GM19238 (cell line): Measurements from ENCODE around the gene PDZRN3.

Experiments used
- DNase-seq: peaks from one replicate; pipeline ENCODE4 v3.0.0; 2011; ENCODE audit warnings: low spot score; ENCODE audit not compliant: insufficient read length

Gene PDZRN3

DNA sequence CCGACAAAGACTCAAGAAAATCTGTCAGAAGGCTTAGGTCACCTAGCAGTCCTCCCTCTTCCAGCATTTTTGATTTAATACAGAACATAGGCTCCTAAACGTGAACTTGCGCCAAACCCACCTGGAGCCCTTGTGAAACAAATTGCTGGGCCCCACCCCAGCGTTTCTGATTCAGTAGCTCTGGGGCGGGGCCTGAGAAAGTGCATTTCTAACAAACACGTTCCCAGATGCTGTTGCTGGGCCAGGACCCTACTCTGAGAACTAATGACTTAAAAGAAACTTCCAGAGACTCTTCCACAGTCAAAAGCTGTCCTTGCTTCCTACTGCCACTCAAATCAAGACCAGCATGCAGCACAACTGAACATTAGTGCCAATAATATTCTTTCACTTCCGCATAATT is 198.1 kb downstream of the PDZRN3 start:
- no peak for DNase-seq

DNA sequence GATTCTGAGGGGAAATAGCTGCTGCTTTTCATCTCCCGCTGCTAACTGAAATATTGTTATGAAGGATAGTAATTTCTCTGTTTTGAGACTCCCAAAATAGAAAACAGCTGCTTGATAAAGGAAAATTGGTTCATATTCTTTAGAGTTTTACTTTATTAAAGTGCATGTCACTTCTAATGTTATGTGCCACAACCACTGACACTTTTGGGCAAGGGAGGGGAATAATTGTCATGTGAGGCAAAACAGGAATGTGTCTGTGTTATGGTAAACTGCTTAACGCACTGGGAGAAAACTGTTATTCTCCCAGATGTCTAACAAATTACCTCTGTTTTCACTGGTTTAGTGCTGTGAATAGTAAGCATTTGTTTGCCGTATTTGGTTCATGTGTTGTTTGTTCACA is 201.6 kb downstream of the PDZRN3 start:
- DNase-seq, result no peak

DNA sequence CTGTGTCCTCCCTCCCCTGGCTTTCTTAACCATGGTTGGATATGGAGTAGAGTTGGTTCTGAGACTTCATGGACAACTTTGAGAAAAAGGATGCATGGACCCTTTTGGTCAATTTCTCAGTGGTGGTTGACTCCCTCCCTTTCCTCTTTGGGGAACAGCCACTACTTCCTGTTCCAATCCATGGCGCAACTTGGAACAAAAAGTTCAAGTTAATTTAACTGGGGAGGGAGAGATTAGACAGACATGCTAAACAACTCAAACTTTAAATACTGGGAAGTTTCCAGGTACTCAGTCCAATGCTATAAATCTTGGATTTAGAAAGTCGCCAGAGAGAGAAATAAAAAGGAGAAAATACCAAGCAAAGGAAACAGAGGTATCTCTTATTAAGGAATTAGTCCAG is 202.2 kb downstream of the PDZRN3 start:
- no peak for DNase-seq

DNA sequence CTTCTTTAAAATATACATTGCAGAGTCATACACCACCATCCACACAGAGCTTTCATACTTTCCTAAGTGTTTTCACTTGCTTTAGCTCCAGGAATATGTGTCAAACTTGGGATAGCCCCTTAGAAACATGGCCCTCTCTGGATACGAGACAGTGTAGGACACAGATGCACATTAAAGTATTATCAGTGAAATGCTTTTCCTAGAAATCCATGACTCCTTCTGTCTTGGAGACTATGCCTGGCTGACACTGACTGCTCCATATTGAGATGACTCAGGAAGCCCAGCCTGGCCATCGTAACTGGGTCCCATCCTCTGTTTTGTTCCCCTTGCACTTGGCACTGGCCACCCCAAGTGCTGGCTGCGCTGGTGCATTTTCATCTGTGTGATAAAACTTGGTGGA is 204.8 kb downstream of the PDZRN3 start:
- DNase-seq, result no peak

DNA sequence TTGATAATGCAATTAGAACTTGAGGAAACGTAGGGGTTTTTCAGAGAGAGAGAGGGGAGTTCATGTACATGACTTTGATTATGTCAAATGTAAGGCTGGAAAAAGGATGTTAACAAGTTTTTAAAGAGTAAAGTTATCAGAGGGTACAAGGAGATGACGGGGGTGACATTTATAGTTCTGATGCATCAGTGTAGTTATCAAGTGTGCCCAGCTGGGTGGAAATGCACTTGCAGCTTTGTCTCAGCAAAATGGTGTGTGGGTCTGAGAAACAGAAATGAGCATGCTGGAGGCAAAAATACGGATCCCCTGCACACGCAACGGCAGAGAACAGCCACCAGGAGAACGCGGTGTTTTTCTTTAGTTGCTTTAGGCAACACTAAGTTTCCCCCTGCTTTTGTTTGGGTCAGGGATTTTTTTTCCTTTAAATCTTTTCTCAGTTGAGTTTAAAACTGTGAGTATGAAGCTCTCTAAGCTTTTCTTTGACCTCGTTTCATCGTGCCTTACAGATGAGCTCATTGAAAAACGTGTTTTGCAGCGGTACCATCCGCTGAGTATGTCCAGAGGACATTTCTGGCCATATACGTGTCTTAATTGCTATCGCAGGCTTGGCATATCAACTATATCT is 205.4 kb downstream of the PDZRN3 start:
- no peak for DNase-seq

DNA sequence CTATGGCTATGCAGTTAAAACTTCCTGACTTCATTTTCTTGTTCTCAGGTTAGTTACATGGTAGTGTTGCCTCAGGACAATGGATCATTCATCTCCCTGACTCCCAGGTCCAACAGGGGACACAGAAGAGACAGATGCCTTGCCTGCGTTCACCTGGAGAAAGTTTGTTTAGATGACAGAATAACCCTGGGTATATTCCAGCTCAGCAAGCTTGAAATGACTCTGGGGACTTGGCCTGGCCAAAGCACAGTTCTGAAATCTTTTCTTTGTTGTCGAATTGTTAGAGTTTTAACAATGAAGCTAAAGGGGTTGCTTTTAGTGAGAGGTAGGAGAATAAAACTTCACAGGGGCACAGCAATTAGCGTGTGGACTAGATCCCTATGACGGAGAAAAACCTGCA is 206.1 kb downstream of the PDZRN3 start:
- DNase-seq, result no peak

DNA sequence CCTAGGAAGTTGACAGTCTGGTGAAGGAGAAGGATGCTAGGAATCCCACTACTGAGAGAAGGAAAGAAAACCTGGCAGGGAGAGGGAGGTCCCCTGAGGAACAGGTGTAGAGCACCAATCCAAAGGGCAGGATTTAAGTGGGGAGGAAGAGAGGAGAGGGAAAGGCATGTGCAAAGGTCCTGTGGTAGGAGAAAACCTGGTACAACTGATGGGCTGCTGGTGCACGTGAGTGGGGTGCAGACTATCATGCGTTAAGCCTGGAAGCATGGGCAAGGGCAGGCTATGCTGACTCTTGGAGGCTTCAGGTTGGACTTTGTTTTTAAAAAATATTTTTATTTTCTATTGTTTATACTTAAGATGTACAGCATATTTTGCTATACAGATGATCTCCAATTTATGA is 209.6 kb downstream of the PDZRN3 start:
- DNase-seq, result no peak

DNA sequence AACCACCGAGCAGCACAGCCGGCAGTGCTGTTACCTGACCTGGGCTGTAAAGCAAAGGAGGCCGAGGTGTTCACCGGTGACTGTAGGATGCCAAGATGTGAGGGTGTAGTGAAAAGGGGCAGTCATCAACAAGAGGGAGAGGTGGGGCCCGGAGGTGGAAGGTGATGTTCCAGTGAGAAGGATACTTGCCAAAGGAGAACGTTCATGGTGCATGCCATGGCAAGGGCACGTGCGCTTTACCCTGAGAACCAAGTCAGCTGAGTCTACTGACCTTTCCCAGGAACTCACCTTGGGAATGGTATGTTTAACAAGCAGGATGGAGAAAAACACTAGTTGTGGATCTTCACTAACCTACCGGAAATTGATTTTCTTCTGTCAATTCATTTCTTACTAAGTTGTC is 211.1 kb downstream of the PDZRN3 start:
- no peak for DNase-seq

DNA sequence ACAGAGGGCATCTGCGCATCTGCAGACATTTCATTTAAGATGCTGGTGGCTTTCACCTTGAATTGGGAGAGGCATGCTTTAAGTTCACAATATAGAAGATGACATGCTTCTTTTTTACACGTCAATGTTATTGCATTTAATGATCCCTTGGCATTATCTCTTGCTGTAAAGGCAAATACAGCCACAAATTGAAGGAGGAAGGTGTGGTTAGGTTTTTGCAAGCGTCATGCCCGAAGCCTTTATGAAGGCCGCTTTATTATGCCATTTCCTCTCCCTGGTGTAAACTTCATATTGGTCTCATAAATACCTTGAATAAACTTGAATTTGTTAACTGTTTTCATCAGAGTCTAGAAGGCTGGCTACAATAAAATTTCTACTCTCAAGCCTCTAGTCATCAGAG is 212.7 kb downstream of the PDZRN3 start:
- no peak for DNase-seq

DNA sequence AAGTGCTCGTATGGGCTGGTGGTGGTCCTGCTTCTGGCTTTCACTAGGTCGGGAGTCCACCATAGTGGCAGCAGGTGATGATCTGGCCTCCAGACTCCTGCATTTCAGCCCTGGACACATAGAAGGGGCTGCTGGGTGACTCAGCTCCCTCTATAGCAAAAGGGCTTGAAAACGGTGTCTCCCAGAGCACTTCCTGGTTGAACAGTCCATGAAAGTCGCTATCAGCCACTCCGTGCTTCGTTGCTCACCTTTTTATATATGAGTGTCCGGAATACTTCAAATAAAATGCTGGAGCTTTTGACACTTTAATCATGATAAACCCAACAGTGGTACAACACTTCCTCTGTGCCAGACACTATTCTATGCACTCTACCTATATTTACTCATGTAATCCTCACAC is 213.2 kb downstream of the PDZRN3 start:
- no peak for DNase-seq

DNA sequence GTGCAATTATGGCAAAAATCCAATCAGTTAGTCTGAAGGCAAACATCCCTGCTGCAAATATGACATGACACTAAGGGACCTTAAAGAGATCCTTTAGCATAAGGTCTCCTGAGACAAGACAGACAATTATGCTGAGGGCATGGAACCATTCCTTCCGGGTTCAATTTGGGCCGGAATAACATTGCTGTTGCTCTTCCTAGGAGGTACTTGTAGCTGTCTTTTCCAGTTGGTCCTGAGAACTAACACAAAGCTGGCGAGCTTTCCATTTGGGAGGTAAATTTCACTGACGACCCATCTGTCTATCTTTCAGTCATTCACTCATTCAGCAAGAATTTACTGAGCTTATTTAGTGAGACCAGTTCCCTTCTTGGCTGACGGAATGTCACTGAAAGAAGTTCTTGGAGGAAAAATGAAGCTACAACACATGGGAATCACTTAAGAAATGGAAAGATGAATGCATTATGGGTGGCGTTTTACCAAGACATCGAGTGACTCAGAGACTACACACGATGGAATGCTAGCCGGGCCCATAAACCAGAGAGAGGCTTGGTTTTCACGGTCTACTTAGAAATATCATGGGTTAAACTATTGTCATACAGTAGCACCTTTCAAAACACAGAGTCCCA is 215.5 kb downstream of the PDZRN3 start:
- no peak for DNase-seq

DNA sequence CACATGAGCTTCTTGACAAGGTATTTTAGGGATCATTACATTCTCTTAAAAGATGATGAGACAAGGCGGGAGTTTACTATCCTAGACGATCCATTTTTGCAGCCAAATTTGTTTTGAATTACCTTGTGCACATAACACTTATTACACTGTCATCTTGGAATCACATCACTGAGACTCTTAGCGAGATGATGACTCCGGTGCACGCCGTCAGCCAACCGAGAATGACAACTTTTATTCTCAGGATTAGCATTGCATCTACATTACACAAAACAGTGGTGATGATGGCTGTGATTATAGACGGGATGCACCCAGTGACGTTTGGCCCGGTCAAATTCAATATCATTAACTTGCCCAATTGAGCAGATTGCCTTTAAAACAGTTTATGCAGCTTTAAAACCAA is 216.1 kb downstream of the PDZRN3 start:
- DNase-seq, result no peak

DNA sequence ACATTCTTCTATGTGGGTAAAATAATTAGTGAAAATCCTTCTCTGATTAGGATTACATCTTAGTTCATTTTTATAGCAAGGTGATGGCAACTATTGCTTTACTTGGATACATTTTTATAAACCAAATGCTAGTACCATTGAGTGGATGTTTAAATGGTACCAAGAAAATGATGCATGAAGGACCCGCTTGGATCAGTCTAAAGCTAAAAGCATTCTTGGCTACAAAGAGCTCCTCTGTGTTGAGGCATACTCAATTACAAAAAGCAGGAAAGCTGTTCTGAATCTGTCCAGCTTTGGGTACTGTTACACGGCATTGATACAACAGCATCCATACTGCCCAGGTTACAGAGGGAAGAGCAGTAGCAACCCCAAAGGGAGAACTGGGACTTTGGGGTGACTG is 217.2 kb downstream of the PDZRN3 start:
- DNase-seq, result no peak

DNA sequence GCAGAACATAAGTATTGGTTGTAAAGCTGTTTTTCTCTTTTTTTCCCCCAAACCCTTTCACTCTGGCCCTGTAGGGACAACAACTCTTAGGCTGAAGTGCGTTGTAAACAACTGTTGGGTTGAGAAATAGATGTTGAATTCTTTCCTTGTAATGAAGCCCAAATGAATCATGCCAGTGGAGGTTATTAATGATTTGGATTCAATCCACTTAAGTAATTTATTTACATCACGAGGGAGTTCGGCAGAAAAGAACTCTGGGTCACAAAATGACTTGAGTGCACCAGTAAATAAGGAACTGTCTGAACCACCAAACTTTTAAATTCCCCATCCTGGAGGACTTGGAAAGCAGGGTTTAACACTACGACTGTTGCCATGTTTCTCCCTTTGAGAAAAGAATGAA is 218.9 kb downstream of the PDZRN3 start:
- no peak for DNase-seq

DNA sequence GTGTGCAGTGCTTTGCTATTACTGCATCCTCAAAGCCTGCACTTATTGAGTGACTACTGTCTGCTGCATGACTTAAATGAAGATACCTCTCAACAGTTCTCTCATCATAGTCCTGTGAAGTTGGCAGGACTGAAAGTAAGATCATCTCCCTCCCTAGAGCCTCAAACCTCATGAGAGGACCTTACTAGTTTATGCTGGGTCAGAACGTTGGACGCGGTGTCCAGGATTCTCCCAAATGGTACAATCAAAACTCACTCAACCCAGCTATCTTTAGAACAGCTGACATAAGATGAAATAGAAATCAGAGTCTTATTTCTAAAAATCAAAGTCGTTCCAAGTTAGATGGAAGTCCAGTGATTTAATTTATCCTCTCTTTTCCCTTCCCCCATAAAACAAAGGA is 219.7 kb downstream of the PDZRN3 start:
- no peak for DNase-seq

DNA sequence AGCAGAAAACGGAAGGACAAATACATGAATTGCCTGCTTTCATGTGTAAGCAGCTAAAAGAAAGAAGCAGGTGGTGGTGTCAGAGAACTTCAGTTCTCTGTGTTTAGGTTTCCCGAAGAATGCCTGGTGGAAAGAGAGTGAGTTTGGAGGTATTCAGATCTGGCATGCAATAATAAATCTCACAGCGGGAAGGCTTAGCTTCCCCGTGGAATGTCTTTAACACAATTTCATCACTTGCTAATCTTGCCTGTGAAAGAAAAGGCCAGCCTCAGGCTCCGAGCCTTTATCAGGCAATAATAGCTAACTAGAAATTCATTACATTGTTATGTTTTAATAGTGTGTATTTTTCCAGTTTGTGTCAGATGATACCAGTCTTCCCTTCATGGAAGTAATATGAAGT is 220.3 kb downstream of the PDZRN3 start:
- no peak for DNase-seq

DNA sequence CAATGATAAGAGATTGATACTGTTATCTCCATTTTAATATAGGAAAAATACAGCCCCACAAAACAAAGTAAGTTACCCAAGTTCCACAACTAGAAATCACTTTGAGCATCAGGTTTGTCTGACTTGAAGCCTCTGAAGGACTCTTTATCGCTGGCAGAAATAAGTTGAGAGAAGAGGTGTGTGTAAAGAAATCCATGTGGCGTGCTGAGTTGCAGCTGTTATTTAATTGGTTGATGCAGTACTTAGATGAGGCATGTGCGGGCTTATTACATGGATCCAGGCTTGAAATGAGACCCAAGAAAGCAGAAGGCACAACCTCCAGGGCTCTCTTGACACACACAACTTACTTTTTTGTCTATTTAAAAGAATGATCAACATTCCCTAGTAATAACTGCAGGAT is 221.3 kb downstream of the PDZRN3 start:
- no peak for DNase-seq

DNA sequence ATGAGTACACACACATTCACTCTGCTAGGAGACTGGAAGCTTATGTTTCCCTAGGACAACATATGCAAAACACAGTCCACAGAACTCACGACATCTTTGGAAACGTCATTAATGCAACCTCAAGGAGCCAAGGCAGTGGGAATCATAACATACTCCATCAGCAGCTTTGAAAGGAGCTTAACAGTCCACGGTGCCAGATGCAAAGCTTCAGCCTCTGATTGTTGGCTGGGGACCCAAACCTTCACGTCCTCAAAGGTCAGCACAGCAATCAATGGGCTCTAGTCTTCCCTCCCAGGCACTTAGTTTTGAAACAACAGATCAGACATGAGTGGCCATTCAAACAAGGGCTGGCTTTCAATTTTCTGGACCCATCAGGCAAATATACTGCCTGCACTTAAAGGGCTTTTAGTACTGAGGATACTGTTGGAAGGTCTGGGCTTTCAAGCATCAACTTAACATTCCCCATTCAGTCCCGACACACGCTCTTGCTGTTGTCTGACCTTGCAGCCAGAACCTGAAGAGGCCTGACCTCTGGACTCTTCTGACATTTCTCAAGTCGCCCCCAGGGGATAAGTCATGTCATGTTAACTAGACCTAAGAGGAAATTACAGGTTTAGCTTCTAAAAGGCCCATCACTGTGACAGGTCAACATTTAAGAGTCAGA is 223.0 kb downstream of the PDZRN3 start:
- DNase-seq, result no peak

DNA sequence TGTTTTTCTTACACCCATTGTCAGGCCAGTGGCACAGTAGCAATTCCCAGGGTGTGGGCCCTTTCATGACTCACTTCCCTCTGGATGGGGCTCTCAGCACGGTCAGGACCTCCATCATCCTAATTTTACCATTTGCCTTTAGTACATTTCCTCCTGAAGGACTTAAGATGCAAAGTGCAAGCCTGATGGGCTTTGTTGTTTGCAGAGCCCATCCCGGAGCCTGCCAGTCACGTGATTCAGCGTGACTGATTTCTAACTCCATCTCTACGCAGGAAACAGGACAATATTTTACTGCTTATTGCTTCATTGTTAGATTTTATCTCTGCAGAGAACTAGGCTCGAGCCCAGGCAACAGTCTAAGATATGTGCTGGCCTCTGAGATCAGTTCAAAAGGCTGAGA is 223.7 kb downstream of the PDZRN3 start:
- no peak for DNase-seq

DNA sequence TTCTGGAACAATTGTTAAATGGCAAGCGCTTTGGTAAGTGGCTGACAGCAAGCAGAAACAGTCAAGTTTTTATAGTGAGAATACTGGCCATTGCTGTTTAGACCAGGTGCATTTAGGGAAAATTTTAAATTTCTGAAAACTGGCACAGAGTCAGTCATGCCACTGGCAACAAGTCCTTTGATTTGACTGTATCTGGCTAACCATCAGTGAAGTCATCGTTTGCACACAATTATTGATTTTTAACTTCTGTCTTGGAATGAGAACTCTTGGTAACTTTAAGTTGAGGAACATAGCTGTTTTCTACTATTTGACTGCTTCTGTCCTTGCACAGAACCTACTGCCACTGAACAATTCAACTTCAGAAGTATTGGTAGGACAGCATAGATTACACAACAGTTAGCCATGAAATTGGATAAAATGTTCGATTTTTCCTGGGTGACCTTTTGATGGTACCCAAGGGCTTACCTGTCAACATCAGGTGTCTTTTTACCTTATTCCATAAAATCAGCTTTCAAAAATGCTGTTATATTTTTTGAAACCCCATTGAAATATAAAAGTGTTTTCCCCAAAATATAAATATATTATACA is 225.0 kb downstream of the PDZRN3 start:
- no peak for DNase-seq

DNA sequence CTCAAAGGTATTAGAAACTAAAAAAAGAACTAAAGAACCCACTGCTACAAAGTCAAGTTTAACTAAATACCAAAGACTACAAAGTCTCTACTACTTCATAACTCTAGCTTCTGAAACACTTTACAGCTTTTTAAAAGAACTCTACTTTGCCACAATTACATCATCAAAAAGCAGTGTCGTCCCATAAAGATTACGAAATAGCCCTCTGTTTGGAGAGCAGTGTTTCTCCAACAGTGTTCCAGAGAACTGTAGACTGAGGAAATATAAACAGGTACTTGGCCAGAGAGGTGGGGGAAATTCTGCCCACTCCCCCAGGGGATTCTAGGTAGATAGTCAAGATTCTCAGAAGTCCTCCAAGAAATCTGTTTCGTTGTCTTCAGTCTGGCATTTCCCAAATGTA is 225.6 kb downstream of the PDZRN3 start:
- DNase-seq, result no peak

DNA sequence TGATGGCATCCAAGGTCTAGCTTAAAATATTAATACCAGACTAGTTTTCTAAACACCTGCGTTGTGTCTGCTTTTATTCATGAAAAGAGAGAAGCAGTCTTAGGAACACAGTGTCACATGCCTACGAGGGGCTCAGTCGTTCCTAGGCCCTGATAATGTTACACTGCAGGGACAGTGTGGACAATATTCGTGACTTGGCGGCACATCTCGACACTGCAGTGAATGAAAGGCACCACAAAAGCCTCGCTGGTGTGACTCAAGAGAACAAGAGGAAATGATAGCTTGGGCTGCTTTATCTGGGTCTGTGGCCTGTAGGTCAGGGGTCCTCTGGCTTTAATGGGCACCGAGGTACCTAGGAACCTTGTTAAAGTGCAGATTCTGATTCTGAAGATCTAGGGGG is 226.7 kb downstream of the PDZRN3 start:
- DNase-seq, result no peak

DNA sequence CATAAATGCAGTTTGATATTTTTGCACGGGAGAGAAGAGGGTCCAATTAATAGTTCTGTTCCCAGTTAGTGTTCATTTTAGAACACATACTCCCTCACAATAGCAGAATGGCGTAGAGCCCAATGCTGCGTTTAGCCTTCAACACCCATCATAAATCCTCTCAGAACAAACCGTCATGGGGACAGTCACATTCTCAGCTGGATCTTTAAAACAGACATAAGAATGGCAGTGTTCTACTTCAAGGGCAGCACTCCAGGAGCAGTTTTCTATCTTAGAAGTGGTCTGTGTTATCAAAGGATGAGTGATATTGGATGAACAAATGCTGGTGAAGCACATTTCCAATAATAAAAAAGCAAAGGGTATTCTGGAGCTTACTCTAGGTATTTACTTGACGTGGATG is 230.5 kb downstream of the PDZRN3 start:
- no peak for DNase-seq
